Measurements from ENCODE around the gene OGG1. TPM values are rescaled to one million over a fixed set of nuclear protein-coding genes. Genes with fewer than 3 reads are reported as not detected.

The OGG1 gene
- total and polyA plus RNA-seq, 9 of the 15 experiments (the other 6 are each of a cell fraction or from before 2014, with no cell fraction given) = 6.6 to 33.0 (median 24.4) TPM

DNA sequence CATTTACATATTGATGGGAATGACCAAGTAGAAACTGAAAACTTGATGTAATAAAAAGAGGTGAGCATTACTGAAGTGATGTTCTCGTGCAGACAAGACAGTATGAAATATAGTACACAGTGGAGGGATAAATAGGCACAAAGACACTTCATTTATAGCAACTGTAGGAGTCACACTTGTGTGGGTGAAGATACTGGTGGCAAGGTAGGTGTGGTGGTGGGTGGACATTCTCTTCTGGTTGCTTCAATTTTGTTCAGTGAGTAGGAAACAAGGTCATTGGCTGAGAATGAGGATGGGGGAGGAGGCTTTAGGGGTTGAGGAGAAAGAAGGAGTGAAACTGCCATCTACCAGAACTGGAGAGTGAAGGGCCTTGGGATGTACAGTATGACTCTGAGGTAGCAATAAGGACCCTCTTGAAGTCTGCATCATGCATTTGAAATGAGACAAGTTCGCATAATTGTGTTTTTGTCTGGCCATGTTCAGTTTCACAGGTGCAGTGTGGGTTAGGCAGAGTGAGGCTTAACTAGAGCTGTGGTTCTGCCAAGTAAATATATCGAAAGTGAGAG is 39.5 kb upstream of the OGG1 start:
- peak; percentile 52 for FAIRE-seq
- Histone ChIP-seq H3K4me2 (ENCODE audit: insufficient read depth, low read length) (no peak overlapping the region), H3K4me3 (no peak overlapping the region), H3K36me3 (ENCODE audit: control insufficient read depth, insufficient read depth, low read length) (no peaks in the 10 kb centered on the region), H3K27ac (ENCODE audit: extremely low read depth, low read depth, low read length) (no peak overlapping the region), H3K9ac (ENCODE audit: insufficient read depth in 1 of 2, low read depth in 2 of 2, low read length in 2 of 2) (no peak overlapping the region), H3K79me2 (ENCODE audit: control insufficient read depth, insufficient read depth, low read length) (no peaks in the 10 kb centered on the region), H4K20me1 (replicated peaks; ENCODE audit: control insufficient read depth, insufficient read depth, low read length) (no peaks in the 10 kb centered on the region), H3K9me1 (ENCODE audit: control insufficient read depth, insufficient read depth, low read length) (no peaks in the 10 kb centered on the region), H3K27me3 (ENCODE audit: control insufficient read depth in 2 of 2, insufficient read depth in 2 of 2, low read length in 2 of 2) (peaks cover 32 to 37% of the 10 kb centered on the region in 2 experiments), H3K9me3 (replicated peaks; ENCODE audit: control insufficient read depth, insufficient read depth, low read depth, low read length) (no peaks in the 10 kb centered on the region), H2AFZ (ENCODE audit: low read depth, low read length) (no peak overlapping the region), H3K4me1 (replicated peaks in 1 of 2; ENCODE audit: control insufficient read depth in 2 of 2, insufficient read depth in 2 of 2, low read length in 2 of 2) (peaks cover 1 to 3% of the 10 kb centered on the region in 2 experiments; a peak in 2 of 5 replicates)
- ChIA-PET CTCF (ENCODE audit: low intra/inter-chr PET ratio) (no interaction called here), POLR2A (interaction anchor here (1.4 kb wide), 1 partner anchor 11 kb away, joined by 4 read pairs; no protein-coding TSS in a partner anchor)
- no peak; the same call in 1 of the 3 replicates for ATAC-seq
- no peak for DNase-seq (ENCODE audit: extremely low read depth in 1 of 4, low spot score in 3 of 4)
- TF ChIP-seq, protein P1, sequence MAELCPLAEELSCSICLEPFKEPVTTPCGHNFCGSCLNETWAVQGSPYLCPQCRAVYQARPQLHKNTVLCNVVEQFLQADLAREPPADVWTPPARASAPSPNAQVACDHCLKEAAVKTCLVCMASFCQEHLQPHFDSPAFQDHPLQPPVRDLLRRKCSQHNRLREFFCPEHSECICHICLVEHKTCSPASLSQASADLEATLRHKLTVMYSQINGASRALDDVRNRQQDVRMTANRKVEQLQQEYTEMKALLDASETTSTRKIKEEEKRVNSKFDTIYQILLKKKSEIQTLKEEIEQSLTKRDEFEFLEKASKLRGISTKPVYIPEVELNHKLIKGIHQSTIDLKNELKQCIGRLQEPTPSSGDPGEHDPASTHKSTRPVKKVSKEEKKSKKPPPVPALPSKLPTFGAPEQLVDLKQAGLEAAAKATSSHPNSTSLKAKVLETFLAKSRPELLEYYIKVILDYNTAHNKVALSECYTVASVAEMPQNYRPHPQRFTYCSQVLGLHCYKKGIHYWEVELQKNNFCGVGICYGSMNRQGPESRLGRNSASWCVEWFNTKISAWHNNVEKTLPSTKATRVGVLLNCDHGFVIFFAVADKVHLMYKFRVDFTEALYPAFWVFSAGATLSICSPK (IDR thresholded peaks at IDR 0.05; ENCODE audit: borderline replicate concordance) = no peak
- peak in 1 of 2 experiments; percentile 55; a peak in 1 of 4 replicates for TF ChIP-seq MCM7 (IDR thresholded peaks at IDR 0.05)
- no peak for TF ChIP-seq CHD1 (IDR thresholded peaks at IDR 0.05; ENCODE audit: low read length)
- TF ChIP-seq SREBF2 (CRISPR knock-in tag; IDR thresholded peaks at IDR 0.05) = no peak
- TF ChIP-seq TCF7L2 (IDR thresholded peaks at IDR 0.05; ENCODE audit: low read depth, low read length) = no peak
- TF ChIP-seq SIN3A (IDR thresholded peaks at IDR 0.05; ENCODE audit: borderline replicate concordance in 2 of 2, control insufficient read depth in 1 of 2, low read depth in 2 of 2, low read length in 2 of 2) = no peak
- TF ChIP-seq ZEB2 (IDR thresholded peaks at IDR 0.05) = no peak
- TF ChIP-seq, protein P2, sequence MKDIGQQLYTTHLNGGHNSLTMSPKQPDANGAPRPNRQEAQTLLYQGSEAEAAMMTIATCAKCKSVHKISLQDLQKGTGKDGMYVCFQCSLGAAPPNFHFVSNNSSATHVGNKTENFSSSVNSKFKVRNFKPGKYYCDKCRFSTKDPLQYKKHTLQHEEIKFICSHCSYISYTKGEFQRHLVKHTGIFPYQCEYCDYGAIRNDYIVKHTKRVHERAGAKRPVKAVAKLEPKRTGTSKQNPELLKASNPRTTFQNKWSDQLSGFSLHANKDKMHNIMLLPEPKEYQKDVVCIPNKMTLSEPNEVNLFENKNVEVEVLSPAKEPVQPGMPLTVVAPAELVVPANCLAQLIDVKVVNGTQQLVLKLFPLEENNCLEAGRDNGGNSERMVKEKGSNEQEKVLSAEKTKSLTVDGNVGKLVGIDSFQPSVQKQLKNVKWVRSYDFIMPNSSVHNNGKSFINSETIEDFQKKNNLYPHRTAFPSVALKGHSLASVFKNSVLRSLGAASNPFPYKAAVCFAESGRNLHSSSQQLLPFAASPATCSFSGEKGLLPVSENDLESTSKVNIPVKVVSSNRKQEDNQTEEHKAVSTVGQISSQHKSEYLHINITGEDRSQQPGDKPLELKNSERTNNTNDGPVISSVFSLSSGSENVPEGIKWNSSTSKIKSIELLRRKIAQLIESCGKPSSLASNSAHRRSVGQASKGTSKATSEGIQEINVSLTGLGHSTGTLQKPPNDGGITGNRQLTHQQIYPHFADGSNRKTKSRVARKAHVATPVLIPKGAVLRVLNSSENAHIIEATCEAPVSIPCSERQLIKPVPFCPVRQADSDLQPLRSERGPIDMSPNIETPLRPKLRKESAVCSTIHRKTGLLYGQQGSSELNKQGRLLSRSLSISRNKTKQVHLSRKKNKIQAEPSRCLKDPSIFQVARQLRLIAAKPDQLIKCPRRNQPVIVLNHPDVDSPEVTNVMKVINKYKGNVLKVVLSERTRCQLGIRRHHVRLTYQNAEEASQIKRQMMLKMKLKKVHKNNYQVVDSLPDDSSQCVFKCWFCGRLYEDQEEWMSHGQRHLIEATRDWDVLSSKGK (CRISPR knock-in tag; IDR thresholded peaks at IDR 0.05) = no peak
- TF ChIP-seq FOXA3 (CRISPR knock-in tag; conservative IDR thresholded peaks at IDR 0.05 in 1 of 2, IDR thresholded peaks at IDR 0.05 in 1 of 2) = no peak
- 0 out of 2 replicates have a peak, but pooled peaks have one; percentile 25 for TF ChIP-seq EGR1 (conservative IDR thresholded peaks at IDR 0.05)
- TF ChIP-seq ZNF79 (CRISPR knock-in tag; IDR thresholded peaks at IDR 0.05; ENCODE audit: low read depth) = no peak
- BruUV-seq (replicated peaks) = no TSS peak
- in situ Hi-C loops (cut with MboI) = no loop called here
- WGBS (ENCODE audit: insufficient coverage, low coverage, missing lambda C conversion rate) = 7% methylated on average over 3 of the region's 3 CpGs
- intact Hi-C loops (cut with micrococcal nuclease) = loop anchor here (10.0 kb wide), 2 partner anchors 125 to 355 kb away; no protein-coding TSS in a partner anchor
